Endothelial cell of umbilical vein (primary cell): ENCODE results near the gene KIF3A. TPM values are rescaled to one million over a fixed set of nuclear protein-coding genes. Genes with fewer than 3 reads are reported as not detected.

Source experiments
- BruUV-seq: library from RNA; stranded (reverse); fragments of 400-500 nt; replicated peaks from 2 replicates; lab custom pipeline; 2021; lab: Mats Ljungman, UMichigan
- CTCF ChIA-PET: fragments of 300-600, 350-600 bp; sonication (Branson Sonifier 250); formaldehyde crosslinking; loops from one replicate; lab custom pipeline; 2021; ENCODE audit warnings: antibody characterized with exemption, inconsistent platforms; lab: Charles Lee
- POLR2A ChIA-PET: fragments of 300-600, 350-600 bp; sonication (Branson Sonifier 250); formaldehyde crosslinking; loops from one replicate; lab custom pipeline; 2021; ENCODE audit warnings: antibody characterized with exemption, inconsistent platforms; lab: Charles Lee
- DNase-seq: peaks from one replicate; pipeline ENCODE4 v3.0.0-alpha.2; 2011; ENCODE audit warnings: low read depth, low spot score
- FAIRE-seq: peaks from 2 replicates; lab custom pipeline; 2011; peaks lifted over from hg19 to GRCh38; lab: Jason Lieb, UNC
- H2AFZ ChIP-seq: 2 replicates; pipeline ENCODE4 v1.6.0; 2012; ENCODE audit warnings: low read depth, low read length, control low read depth, inconsistent platforms
- H3K27ac ChIP-seq: 2 replicates; pipeline ENCODE4 v1.5.1; 2011; ENCODE audit warnings: low read depth, mild to moderate bottlenecking, control low read depth, low read length, moderate library complexity; ENCODE audit not compliant: insufficient read depth
- H3K27me3 ChIP-seq, 2 experiments: 2 replicates each; pipeline versions ENCODE4 v1.6.0 to v1.6.1; 2011; ENCODE audit warnings: low read length in 2 of 2, mixed read lengths in 1 of 2; ENCODE audit not compliant: control insufficient read depth in 2 of 2, insufficient read depth in 2 of 2
- H3K36me3 ChIP-seq, 2 experiments: 2 replicates in 1 of 2; 3 replicates in 1 of 2; pipeline ENCODE4 v1.5.1; 2011; ENCODE audit warnings: low read length in 2 of 2, mild to moderate bottlenecking in 1 of 2, moderate library complexity in 1 of 2; ENCODE audit not compliant: control insufficient read depth in 2 of 2, insufficient read depth in 2 of 2; ENCODE audit errors: extremely low read depth in 1 of 2
- H3K4me1 ChIP-seq: 3 replicates; pipeline ENCODE4 v1.5.1; 2011; ENCODE audit warnings: mild to moderate bottlenecking, low read length; ENCODE audit not compliant: control insufficient read depth, insufficient read depth; ENCODE audit errors: extremely low read depth
- H3K4me2 ChIP-seq: 2 replicates; pipeline ENCODE4 v1.6.1; 2011; ENCODE audit warnings: low read length, control low read depth, mixed read lengths; ENCODE audit not compliant: insufficient read depth
- H3K4me3 ChIP-seq, 3 experiments: fragments of 200-600 bp in 1 of 3; sonication (generic), shearing (Covaris generic) in 1 of 3; replicated peaks in 1 of 3; 2 replicates each; pipeline ENCODE4 v1.5.1; 2011 to 2016; ENCODE audit warnings: control low read depth in 3 of 3, low read length in 3 of 3, mild to moderate bottlenecking in 2 of 3, inconsistent platforms in 1 of 3, low read depth in 1 of 3, moderate library complexity in 1 of 3; ENCODE audit not compliant: insufficient read depth in 1 of 3
- H3K79me2 ChIP-seq: 2 replicates; pipeline ENCODE4 v1.6.0; 2012; ENCODE audit warnings: low read length, inconsistent platforms; ENCODE audit not compliant: control insufficient read depth, insufficient read depth
- H3K9ac ChIP-seq: replicated peaks from 2 replicates; pipeline ENCODE3; 2011; ENCODE audit warnings: low read length, control low read depth; ENCODE audit not compliant: insufficient read depth; ENCODE audit errors: extremely low read depth
- H3K9me1 ChIP-seq: replicated peaks from 3 replicates; pipeline ENCODE4 v1.6.0; 2011; ENCODE audit warnings: mild to moderate bottlenecking, low read length; ENCODE audit not compliant: control insufficient read depth, insufficient read depth; ENCODE audit errors: extremely low read depth
- H3K9me3 ChIP-seq: replicated peaks from 2 replicates; pipeline ENCODE4 v1.5.1; 2012; ENCODE audit warnings: low read length, inconsistent platforms; ENCODE audit not compliant: control insufficient read depth, insufficient read depth
- H4K20me1 ChIP-seq: replicated peaks from 2 replicates; pipeline ENCODE3; 2011; ENCODE audit warnings: mild to moderate bottlenecking, low read length; ENCODE audit not compliant: control insufficient read depth, insufficient read depth; ENCODE audit errors: extremely low read depth
- CTCF ChIP-seq, 2 donors: IDR thresholded peaks; 1 replicate in 1 of 2; 2 replicates in 1 of 2; pipeline ENCODE4 v1.5.1; 2011; ENCODE audit warnings: low read length in 2 of 2, mild to moderate bottlenecking in 2 of 2, moderate library complexity in 2 of 2, control low read depth in 1 of 2, inconsistent platforms in 1 of 2, low read depth in 1 of 2; ENCODE audit not compliant: insufficient read depth in 1 of 2; ENCODE audit errors: extremely low read depth in 1 of 2
- EZH2 ChIP-seq: IDR thresholded peaks from 2 replicates; pipeline ENCODE4 v1.6.1; 2012; ENCODE audit warnings: borderline replicate concordance, low read depth, mild to moderate bottlenecking, moderate library complexity, low read length, inconsistent platforms; ENCODE audit not compliant: severe bottlenecking
- FOS ChIP-seq: IDR thresholded peaks from 2 replicates; pipeline ENCODE4 v1.6.1; 2011; ENCODE audit warnings: mild to moderate bottlenecking, low read length, moderate library complexity, borderline replicate concordance; ENCODE audit not compliant: insufficient read depth
- GATA2 ChIP-seq: IDR thresholded peaks from 2 replicates; pipeline ENCODE4 v1.7.0; 2011; ENCODE audit warnings: low read depth, mild to moderate bottlenecking, moderate library complexity, mixed read lengths, low read length; ENCODE audit not compliant: insufficient read length, insufficient read depth
- JUN ChIP-seq: IDR thresholded peaks from 2 replicates; pipeline ENCODE4 v1.6.1; 2011; ENCODE audit warnings: borderline replicate concordance, low read depth; ENCODE audit not compliant: insufficient read length, insufficient read depth
- MAX ChIP-seq: IDR thresholded peaks from 2 replicates; pipeline ENCODE4 v1.6.1; 2011; ENCODE audit not compliant: insufficient read depth, insufficient read length
- MYC ChIP-seq: IDR thresholded peaks from one replicate; pipeline ENCODE4 v1.6.1; 2011; ENCODE audit warnings: mild to moderate bottlenecking, low read depth, low read length
- POLR2A ChIP-seq: IDR thresholded peaks from 2 replicates; pipeline ENCODE4 v1.6.1; 2012; ENCODE audit warnings: low read depth, mild to moderate bottlenecking, control low read depth, low read length
- POLR2AphosphoS5 ChIP-seq: IDR thresholded peaks from 2 replicates; pipeline ENCODE4 v1.6.1; 2012; ENCODE audit warnings: low read depth, mild to moderate bottlenecking, control low read depth, low read length, moderate library complexity; ENCODE audit not compliant: insufficient read depth
- dilution Hi-C: fragments of 300-500 bp; cut with MboI; formaldehyde crosslinking; loops from one replicate; pipeline ENCODE4 v1.15.0; 2019; ENCODE audit warnings: low sequenced_read_pairs; ENCODE audit not compliant: extremely low pct_ligation_motif_present
- intact Hi-C: fragments of 100-400 bp; cut with micrococcal nuclease; formaldehyde crosslinking; loops from one replicate; pipeline ENCODE4 v1.10.0; 2022
- polyA plus RNA-seq, 4 experiments: library from polyadenylated mRNA; depleted of rRNA in 3 of 4; stranded (reverse) in 3 of 4; unstranded in 1 of 4; fragments of >200 nt; gene quantifications; 2 replicates each; pipeline versions ENCODE4 v1.2.1 to v1.2.3, GENCODE V29; 2011 to 2012; ENCODE audit warnings: missing spikeins in 1 of 4
- total RNA-seq: library from RNA; stranded (reverse); gene quantifications from 2 replicates; pipeline ENCODE4 v1.2.3, GENCODE V29; 2021

KIF3A gene
- total and polyA plus RNA-seq, 2 donors (not counting 3 experiments of a cell fraction or from before 2014, with no cell fraction given) = 3.3 to 11.2 TPM

- no peaks in the 10 kb centered on the region for H3K9me3 ChIP-seq
- no peaks in the 10 kb centered on the region for H3K4me1 ChIP-seq
- no peaks in the 10 kb centered on the region for H3K9me1 ChIP-seq
- H3K36me3 ChIP-seq = no peaks in the 10 kb centered on the region
- FAIRE-seq (no peak), DNase-seq (no peak)
- peaks cover 0 to 2% of the 10 kb centered on the region in 2 experiments for H3K27me3 ChIP-seq
- POLR2A ChIA-PET = no interaction called here
- no peak overlapping the region for H3K9ac ChIP-seq
- H3K27ac ChIP-seq = no peak overlapping the region
- intact Hi-C loops = no loop called here
- no peak overlapping the region for H3K4me2 ChIP-seq
- no peak overlapping the region for H3K4me3 ChIP-seq
- no peaks in the 10 kb centered on the region for H4K20me1 ChIP-seq
- BruUV-seq = no TSS peak
- no peak for TF ChIP-seq MYC
- no peak for TF ChIP-seq POLR2A
- no peak for TF ChIP-seq JUN
- no peak for TF ChIP-seq EZH2
- TF ChIP-seq CTCF (IDR thresholded peaks at IDR 0.05; ENCODE audit: extremely low read depth in 1 of 2, insufficient read depth in 1 of 2, low read depth in 1 of 2, low read length in 2 of 2) = no peak
- TF ChIP-seq POLR2AphosphoS5 = no peak
- TF ChIP-seq GATA2 = no peak
- TF ChIP-seq FOS = no peak
- TF ChIP-seq MAX = no peak
- dilution Hi-C loops = no loop called here
- no peak overlapping the region for H2AFZ ChIP-seq
- CTCF ChIA-PET = interaction anchor here (1.6 kb wide), 1 partner anchor 172 kb away, joined by 4 read pairs; no protein-coding TSS in a partner anchor
- H3K79me2 ChIP-seq = no peaks in the 10 kb centered on the region
Observed at GRCh38 chr5:132648355-132648754, 89.0 kb downstream of the KIF3A start.
